NCI-H1092 treated with DMSO at 0.1 percent for 48 hours (cell line): Measurements from ENCODE around the gene FBF1.

Source experiments
- DNase-seq: peaks from one replicate; lab custom pipeline; 2025; lab: John Stamatoyannopoulos, UW

FBF1 gene

GRCh38 chr17:75917141-75917916, 23.5 kb downstream of the FBF1 start:
- DNase-seq: no peak

- DNase-seq: no peak
Observed at GRCh38 chr17:75915268-75915667, 25.6 kb downstream of the FBF1 start.

GRCh38 chr17:75914643-75915267, 26.1 kb downstream of the FBF1 start:
- DNase-seq: no peak

- DNase-seq: no peak
Observed at GRCh38 chr17:75913537-75914210, 27.2 kb downstream of the FBF1 start.

- DNase-seq: peak; percentile 11
Observed at GRCh38 chr17:75910699-75911098, 30.1 kb downstream of the FBF1 start.

- DNase-seq: peak; percentile 87
Observed at GRCh38 chr17:75909812-75910274, 31.0 kb downstream of the FBF1 start.

GRCh38 chr17:75909051-75909811, 31.6 kb downstream of the FBF1 start:
- peak; percentile 87 for DNase-seq

GRCh38 chr17:75908201-75908600, 32.6 kb downstream of the FBF1 start:
- DNase-seq: peak; percentile 8

GRCh38 chr17:75906143-75906884, 34.5 kb downstream of the FBF1 start:
- DNase-seq: no peak

- peak; percentile 92 for DNase-seq
Observed at GRCh38 chr17:75904749-75905521, 35.9 kb downstream of the FBF1 start, which contains the start of gene MRPL38. TSS of gene MRPL38 (minus strand) at chr17:75904884. CDS start at chr17:75904875, 9 bp downstream.

- DNase-seq: no peak
Observed at GRCh38 chr17:75902406-75902805, 38.4 kb downstream of the FBF1 start.

- no peak for DNase-seq
Observed at GRCh38 chr17:75901727-75902126, 39.1 kb downstream of the FBF1 start.

- DNase-seq: no peak
Observed at GRCh38 chr17:75900691-75901533, 39.9 kb downstream of the FBF1 start.

GRCh38 chr17:75899767-75900468, 40.9 kb downstream of the FBF1 start:
- no peak for DNase-seq

GRCh38 chr17:75899353-75899752, 41.5 kb downstream of the FBF1 start:
- DNase-seq: no peak

GRCh38 chr17:75898791-75899190, 42.1 kb downstream of the FBF1 start:
- DNase-seq: no peak

- DNase-seq: no peak
Observed at GRCh38 chr17:75898065-75898464, 42.8 kb downstream of the FBF1 start.

GRCh38 chr17:75897160-75898019, 43.5 kb downstream of the FBF1 start:
- DNase-seq: no peak
